Heart right ventricle (tissue), 16 donors: ENCODE results near the gene CDC20. TPM values are rescaled to one million over a fixed set of nuclear protein-coding genes. Genes with fewer than 3 reads are reported as not detected.

ENCODE experiments used
- ATAC-seq, 8 donors: fragments of 200-7000 bp; cut with Tn5 transposase; one replicate each; pipeline ENCODE4 v1.9.1; 2020; ENCODE audit warnings: mild to moderate bottlenecking in 8 of 8, moderate library complexity in 8 of 8, moderate number of reproducible peaks in 1 of 8
- DNase-seq, 2 donors: peaks; one replicate each; pipeline ENCODE4 v3.0.0-alpha.2; 2020
- H3K27ac ChIP-seq, 10 donors: fragments of 200-600 bp; sonication (generic) in 2 of 10; one replicate each; pipeline versions ENCODE4 v1.5.0 to v1.8.0; 2020 to 2022; ENCODE audit warnings: mild to moderate bottlenecking in 3 of 10
- H3K27me3 ChIP-seq, 7 donors: fragments of 200-600 bp; one replicate each; pipeline ENCODE4 v1.8.0; 2021 to 2022; ENCODE audit warnings: mild to moderate bottlenecking in 2 of 7
- H3K36me3 ChIP-seq, 9 donors: fragments of 200-600 bp; sonication (generic) in 1 of 9; one replicate each; pipeline versions ENCODE4 v1.5.0 to v1.8.0; 2020 to 2022; ENCODE audit warnings: mild to moderate bottlenecking in 2 of 9
- H3K4me1 ChIP-seq, 9 donors: fragments of 200-600 bp; sonication (generic) in 1 of 9; one replicate each; pipeline versions ENCODE4 v1.5.0 to v1.8.0; 2020 to 2022; ENCODE audit warnings: mild to moderate bottlenecking in 4 of 9
- H3K4me3 ChIP-seq, 10 donors: fragments of 200-600 bp; sonication (generic) in 2 of 10; one replicate each; pipeline versions ENCODE4 v1.5.0 to v1.8.0; 2020 to 2022; ENCODE audit warnings: mild to moderate bottlenecking in 7 of 10, moderate library complexity in 2 of 10
- H3K9me3 ChIP-seq, 11 donors: fragments of 200-600 bp in 10 of 11; sonication (generic) in 2 of 11; one replicate each; pipeline versions ENCODE4 v1.5.0 to v1.8.0; 2013 to 2022; ENCODE audit warnings: mild to moderate bottlenecking in 2 of 11, control low read depth in 1 of 11, moderate library complexity in 1 of 11
- CTCF ChIP-seq, 9 donors: fragments of 200-600 bp; sonication (generic) in 2 of 9; IDR thresholded peaks; one replicate each; pipeline versions ENCODE4 v1.5.0 to v1.8.0; 2021 to 2022; ENCODE audit warnings: antibody characterized with exemption in 9 of 9, mild to moderate bottlenecking in 5 of 9, moderate library complexity in 1 of 9
- WGBS, 2 donors: extraction: QIAGEN DNeasy Blood & Tissue Kit; methylation state at CpG; one replicate each; pipeline ENCODE4 v1.1.7; 2013; ENCODE audit warnings: inconsistent platforms in 1 of 2; 5-methylcytosine and 5-hydroxymethylcytosine counted together
- intact Hi-C, 10 donors: fragments of 100-400 bp; cut with DNase I; formaldehyde crosslinking; loops; one replicate each; pipeline versions ENCODE4 v1.11.1 to v1.14.2; 2022
- polyA plus RNA-seq, 2 donors: library from polyadenylated mRNA; stranded (reverse); fragments of 200-250 nt; gene quantifications; one replicate each; pipeline ENCODE4 v1.2.3, GENCODE V29; 2013
- total RNA-seq, 10 donors: library from RNA; stranded (reverse); fragmentation: NEBNext Ultra II Directional in 3 of 10; extraction: Animal tissue kit (Norgen Biotek cat#: 25700) in 3 of 10; gene quantifications; one replicate each; pipeline versions ENCODE4 v1.2.1 to v1.2.4, GENCODE V29; 2021 to 2023
- donor health status: Arrhythmogenic right ventricular cardiomyopathy.
- donor health status: ischemic (EF 13 %, LVEDD 7.1; RV severe dilation, severe dysfunction).
- donor health status: healthy with polysubstance abuse.
- donor health status: DM: no; HTN: yes; CAD: no.
- donor health status: DM: no; HTN: no; CAD: no.
- donor health status: ischemic (EF 25% LVEDD 6.9; RV normal size, moderate dysfunction).
- donor health status: ischemic (EF 25% LVEDD 5.7; RV mildly dilated, moderate dysfunction).
- donor health status: healthy.
- donor health status: DM: yes; HTN: yes; CAD: no.
- donor health status: Ischemic cardiomyopathy.
- donor health status: ischemic (EF 35%, LVEDD 5.7; RV mildly dilated, moderate dysfunction).
- donor health status: nonischemic (EF 11% LVEDD 7.7; RV severe dilation, severe dysfunction).
- donor health status: DM: yes; HTN: yes; CAD: no.
- donor health status: PGD.
- donor health status: ischemic (EF 29% LVEDD 5.4; RV normal size, mild dysfunction).
- donor health status: nonischemic (EF 23%, LVEDD 6.1; RV moderate dilation, normal function).

Gene CDC20
- total and polyA plus RNA-seq, 12 donors = 0.15 to 9.6 (median 1.4) TPM

GRCh38 chr1:43319288-43319687 lies 39.5 kb upstream of the CDC20 start:
- no peak for TF ChIP-seq CTCF (IDR thresholded peaks at IDR 0.05)
- Histone ChIP-seq H3K9me3 (peaks cover 0 to 3% (median 0%) of the 10 kb centered on the region in 11 donors), H3K27ac (no peak overlapping the region), H3K27me3 (no peaks in the 10 kb centered on the region), H3K4me1 (peaks cover 0 to 12% (median 0%) of the 10 kb centered on the region in 9 donors), H3K36me3 (peaks cover 0 to 91% (median 4%) of the 10 kb centered on the region in 9 donors), H3K4me3 (no peak overlapping the region)
- intact Hi-C loops = no loop called here
- ATAC-seq (no peak), DNase-seq (no peak)
- WGBS, 2 donors = 96% methylated on average over 5 of the region's 5 CpGs

- Histone ChIP-seq H3K4me3 (no peak overlapping the region), H3K9me3 (peaks cover 0 to 8% (median 0%) of the 10 kb centered on the region in 11 donors), H3K36me3 (peaks cover 0 to 95% (median 6%) of the 10 kb centered on the region in 9 donors), H3K27ac (no peak overlapping the region), H3K27me3 (no peaks in the 10 kb centered on the region), H3K4me1 (peaks cover 0 to 12% (median 0%) of the 10 kb centered on the region in 9 donors)
- TF ChIP-seq CTCF (IDR thresholded peaks at IDR 0.05) = no peak
- intact Hi-C loops = loop anchor here in 1 of 10 donors (1.0 kb wide), 1 partner anchor 17 kb away; no protein-coding TSS in a partner anchor
- no peak for DNase-seq
- WGBS, 2 donors = 66 to 67% methylated on average over 3 of the region's 3 CpGs
- ATAC-seq = no peak
Measured at GRCh38 chr1:43319766-43320165, 39.0 kb upstream of the CDC20 start.

- Histone ChIP-seq H3K4me1 (peaks cover 0 to under 1% (median 0%) of the 10 kb centered on the region in 9 donors), H3K27me3 (no peaks in the 10 kb centered on the region), H3K9me3 (peaks cover 0 to 24% (median 4%) of the 10 kb centered on the region in 11 donors), H3K36me3 (peaks cover 0 to 79% (median 6%) of the 10 kb centered on the region in 9 donors), H3K27ac (no peak overlapping the region), H3K4me3 (no peak overlapping the region)
- intact Hi-C loops = no loop called here
- DNase-seq = no peak
- TF ChIP-seq CTCF (IDR thresholded peaks at IDR 0.05) = no peak
- ATAC-seq = no peak
- 92 to 95% methylated on average over 16 of the region's 16 CpGs for WGBS, 2 donors
Measured at GRCh38 chr1:43321331-43321891, 37.4 kb upstream of the CDC20 start.

- H3K4me3 ChIP-seq = no peak overlapping the region
- ATAC-seq (no peak), DNase-seq (no peak)
- intact Hi-C loops = no loop called here
- no peak for TF ChIP-seq CTCF (IDR thresholded peaks at IDR 0.05)
- 94 to 99% methylated on average over 5 of the region's 5 CpGs for WGBS, 2 donors
- peaks cover 0 to 35% (median 5%) of the 10 kb centered on the region in 11 donors for H3K9me3 ChIP-seq
- H3K27ac ChIP-seq = no peak overlapping the region
- H3K36me3 ChIP-seq = peaks cover 0 to 76% (median 6%) of the 10 kb centered on the region in 9 donors
- H3K27me3 ChIP-seq = no peaks in the 10 kb centered on the region
- no peaks in the 10 kb centered on the region for H3K4me1 ChIP-seq
Measured at GRCh38 chr1:43322506-43322905, 36.3 kb upstream of the CDC20 start.
